Measurements from ENCODE around the gene DAPK1. TPM values are rescaled to one million over a fixed set of nuclear protein-coding genes. Genes with fewer than 3 reads are reported as not detected.

Gene DAPK1
- total RNA-seq, 1 donor from 2014 or later, result 0.79 TPM

- H3K4me3 ChIP-seq (ENCODE audit: low read depth, low read length), result no peak overlapping the region
- DNase-seq (ENCODE audit: low read depth) (no peak), FAIRE-seq (no peak)
- no peaks in the 10 kb centered on the region for H3K27me3 ChIP-seq (ENCODE audit: control insufficient read depth, insufficient read depth, low read length)
- no peak for TF ChIP-seq CTCF (IDR thresholded peaks at IDR 0.05; ENCODE audit: insufficient read depth, low read length, severe bottlenecking)
- no peaks in the 10 kb centered on the region for H3K36me3 ChIP-seq (ENCODE audit: control insufficient read depth, insufficient read depth, low read length)
Observed at GRCh38 chr9:87603854-87604490, 106.3 kb downstream of the DAPK1 start.

- H3K36me3 ChIP-seq (ENCODE audit: control insufficient read depth, insufficient read depth, low read length), result no peaks in the 10 kb centered on the region
- peak; percentile 83 for FAIRE-seq
- no peak overlapping the region for H3K4me3 ChIP-seq (ENCODE audit: low read depth, low read length)
- DNase-seq (ENCODE audit: low read depth), result no peak
- no peaks in the 10 kb centered on the region for H3K27me3 ChIP-seq (ENCODE audit: control insufficient read depth, insufficient read depth, low read length)
- no peak for TF ChIP-seq CTCF (IDR thresholded peaks at IDR 0.05; ENCODE audit: insufficient read depth, low read length, severe bottlenecking)
Observed at GRCh38 chr9:87604886-87605588, 107.4 kb downstream of the DAPK1 start.

- DNase-seq (ENCODE audit: low read depth) (no peak), FAIRE-seq (no peak)
- no peak overlapping the region for H3K4me3 ChIP-seq (ENCODE audit: low read depth, low read length)
Observed at GRCh38 chr9:87605676-87606075, 108.0 kb downstream of the DAPK1 start.

GRCh38 chr9:87606841-87607521 is 109.3 kb downstream of the DAPK1 start:
- FAIRE-seq (no peak), DNase-seq (ENCODE audit: low read depth) (peak; percentile 39)
- no peaks in the 10 kb centered on the region for H3K27me3 ChIP-seq (ENCODE audit: control insufficient read depth, insufficient read depth, low read length)

More at GRCh38 chr9:87605676-87606075, 108.0 kb downstream of the DAPK1 start:
- Histone ChIP-seq H3K36me3 (ENCODE audit: control insufficient read depth, insufficient read depth, low read length) (no peaks in the 10 kb centered on the region), H3K27me3 (ENCODE audit: control insufficient read depth, insufficient read depth, low read length) (no peaks in the 10 kb centered on the region)
- TF ChIP-seq CTCF (IDR thresholded peaks at IDR 0.05; ENCODE audit: insufficient read depth, low read length, severe bottlenecking), result no peak

GRCh38 chr9:87607859-87608258 is 110.2 kb downstream of the DAPK1 start:
- no peak for TF ChIP-seq CTCF (IDR thresholded peaks at IDR 0.05; ENCODE audit: insufficient read depth, low read length, severe bottlenecking)
- H3K27me3 ChIP-seq (ENCODE audit: control insufficient read depth, insufficient read depth, low read length), result no peaks in the 10 kb centered on the region
- FAIRE-seq, result no peak
- H3K36me3 ChIP-seq (ENCODE audit: control insufficient read depth, insufficient read depth, low read length), result no peaks in the 10 kb centered on the region
- DNase-seq (ENCODE audit: low read depth), result no peak
- H3K4me3 ChIP-seq (ENCODE audit: low read depth, low read length), result no peak overlapping the region

More at GRCh38 chr9:87606841-87607521, 109.3 kb downstream of the DAPK1 start:
- TF ChIP-seq CTCF (IDR thresholded peaks at IDR 0.05; ENCODE audit: insufficient read depth, low read length, severe bottlenecking), result no peak
- no peak overlapping the region for H3K4me3 ChIP-seq (ENCODE audit: low read depth, low read length)
- no peaks in the 10 kb centered on the region for H3K36me3 ChIP-seq (ENCODE audit: control insufficient read depth, insufficient read depth, low read length)
